ENCODE results near the gene BATF3. TPM values are rescaled to one million over a fixed set of nuclear protein-coding genes. Genes with fewer than 3 reads are reported as not detected.
"Not testable (repeated sequence)": the region's sequence is repeated elsewhere in the genome, so short reads cannot be mapped to it uniquely, and the experiment has no call there.

Gene BATF3
- total RNA-seq, 1 donor from 2014 or later: not detected

DNA sequence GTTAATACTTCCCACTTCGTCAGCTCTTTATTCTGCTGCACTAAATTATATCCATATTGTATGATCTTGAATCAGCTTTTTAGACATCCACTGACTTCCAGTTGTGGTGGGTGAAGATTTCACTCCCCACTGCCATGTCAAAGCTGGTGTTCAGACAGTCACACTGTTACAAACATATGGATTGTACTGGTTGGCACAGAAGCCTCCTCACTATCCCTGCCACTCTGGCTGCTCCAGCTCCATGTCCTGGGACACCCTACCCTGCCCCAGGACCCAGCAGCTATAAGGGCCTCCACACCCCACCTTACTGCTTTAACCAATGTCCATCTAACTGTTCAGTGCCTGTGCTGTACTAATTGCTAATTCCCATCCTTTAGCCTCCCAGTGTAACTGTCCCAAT lies 32.0 kb upstream of the BATF3 start:
- DNase-seq (ENCODE audit: low read depth): no peak
- no peak overlapping the region for H3K4me3 ChIP-seq (ENCODE audit: low read depth, low read length)
- TF ChIP-seq, protein P1, sequence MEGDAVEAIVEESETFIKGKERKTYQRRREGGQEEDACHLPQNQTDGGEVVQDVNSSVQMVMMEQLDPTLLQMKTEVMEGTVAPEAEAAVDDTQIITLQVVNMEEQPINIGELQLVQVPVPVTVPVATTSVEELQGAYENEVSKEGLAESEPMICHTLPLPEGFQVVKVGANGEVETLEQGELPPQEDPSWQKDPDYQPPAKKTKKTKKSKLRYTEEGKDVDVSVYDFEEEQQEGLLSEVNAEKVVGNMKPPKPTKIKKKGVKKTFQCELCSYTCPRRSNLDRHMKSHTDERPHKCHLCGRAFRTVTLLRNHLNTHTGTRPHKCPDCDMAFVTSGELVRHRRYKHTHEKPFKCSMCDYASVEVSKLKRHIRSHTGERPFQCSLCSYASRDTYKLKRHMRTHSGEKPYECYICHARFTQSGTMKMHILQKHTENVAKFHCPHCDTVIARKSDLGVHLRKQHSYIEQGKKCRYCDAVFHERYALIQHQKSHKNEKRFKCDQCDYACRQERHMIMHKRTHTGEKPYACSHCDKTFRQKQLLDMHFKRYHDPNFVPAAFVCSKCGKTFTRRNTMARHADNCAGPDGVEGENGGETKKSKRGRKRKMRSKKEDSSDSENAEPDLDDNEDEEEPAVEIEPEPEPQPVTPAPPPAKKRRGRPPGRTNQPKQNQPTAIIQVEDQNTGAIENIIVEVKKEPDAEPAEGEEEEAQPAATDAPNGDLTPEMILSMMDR (conservative IDR thresholded peaks at IDR 0.05; ENCODE audit: low read depth, low read length): no peak

- TF ChIP-seq, protein P1 (conservative IDR thresholded peaks at IDR 0.05; ENCODE audit: low read depth, low read length): no peak
- DNase-seq (ENCODE audit: low read depth): no peak
- no peak overlapping the region for H3K4me3 ChIP-seq (ENCODE audit: low read depth, low read length)
Measured at GRCh38 chr1:212728606-212729005, 29.0 kb upstream of the BATF3 start.

- H3K4me3 ChIP-seq (ENCODE audit: low read depth, low read length): no peak overlapping the region
- TF ChIP-seq, protein P1 (conservative IDR thresholded peaks at IDR 0.05; ENCODE audit: low read depth, low read length): no peak
- peak; percentile 32 for DNase-seq (ENCODE audit: low read depth)
Measured at GRCh38 chr1:212727386-212728181, 27.9 kb upstream of the BATF3 start.

GRCh38 chr1:212724679-212725078 lies 25.0 kb upstream of the BATF3 start:
- DNase-seq (ENCODE audit: low read depth): not testable (repeated sequence)

GRCh38 chr1:212722270-212722957 lies 22.8 kb upstream of the BATF3 start:
- H3K4me3 ChIP-seq (ENCODE audit: low read depth, low read length): no peak overlapping the region
- TF ChIP-seq, protein P1 (conservative IDR thresholded peaks at IDR 0.05; ENCODE audit: low read depth, low read length): no peak
- DNase-seq (ENCODE audit: low read depth): no peak

More at GRCh38 chr1:212724679-212725078, 25.0 kb upstream of the BATF3 start:
- not testable (repeated sequence) for H3K4me3 ChIP-seq (ENCODE audit: low read depth, low read length)

DNA sequence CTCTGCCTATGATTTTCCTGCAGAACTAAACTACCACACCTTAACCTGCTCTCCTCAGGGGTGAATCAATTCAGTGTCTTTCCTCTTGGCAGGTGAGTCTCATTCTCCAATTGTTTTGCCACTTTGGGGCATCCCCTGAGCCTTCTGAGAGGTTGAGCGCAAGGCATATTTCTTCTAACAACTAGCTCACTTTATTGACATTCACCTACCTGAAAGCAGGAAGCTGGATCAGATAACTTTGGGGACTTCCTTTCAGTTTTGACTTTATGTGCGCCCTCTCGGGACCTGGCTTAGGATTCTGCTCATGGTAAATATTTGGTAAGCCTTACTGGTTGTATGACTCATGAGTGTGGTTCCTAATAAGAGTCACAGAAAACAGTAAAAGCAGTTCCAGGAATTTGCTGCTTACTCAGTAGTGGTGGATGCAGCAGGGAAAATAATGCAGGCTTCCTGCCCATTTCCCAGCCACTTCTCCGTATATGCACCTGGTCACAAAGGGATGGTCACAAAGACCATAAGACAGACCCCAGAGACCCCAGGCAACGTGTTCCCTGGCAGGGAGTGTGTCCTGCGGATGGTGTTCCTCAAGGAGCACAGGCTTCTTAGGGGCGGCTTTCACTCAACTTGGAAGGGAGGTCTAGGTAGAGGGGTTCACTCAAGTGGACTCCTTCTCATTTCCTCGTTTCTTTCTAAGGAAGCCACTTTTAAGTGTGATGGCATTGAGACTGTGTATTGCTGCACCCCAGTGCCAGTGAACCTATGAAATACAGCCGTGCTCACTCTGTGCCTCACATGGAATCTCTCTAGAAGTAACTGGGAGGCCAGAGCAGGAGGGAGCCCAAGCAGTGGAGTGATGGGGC lies 22.0 kb upstream of the BATF3 start:
- no peak overlapping the region for H3K4me3 ChIP-seq (ENCODE audit: low read depth, low read length)
- no peak for DNase-seq (ENCODE audit: low read depth)
- TF ChIP-seq, protein P1 (conservative IDR thresholded peaks at IDR 0.05; ENCODE audit: low read depth, low read length): no peak

DNA sequence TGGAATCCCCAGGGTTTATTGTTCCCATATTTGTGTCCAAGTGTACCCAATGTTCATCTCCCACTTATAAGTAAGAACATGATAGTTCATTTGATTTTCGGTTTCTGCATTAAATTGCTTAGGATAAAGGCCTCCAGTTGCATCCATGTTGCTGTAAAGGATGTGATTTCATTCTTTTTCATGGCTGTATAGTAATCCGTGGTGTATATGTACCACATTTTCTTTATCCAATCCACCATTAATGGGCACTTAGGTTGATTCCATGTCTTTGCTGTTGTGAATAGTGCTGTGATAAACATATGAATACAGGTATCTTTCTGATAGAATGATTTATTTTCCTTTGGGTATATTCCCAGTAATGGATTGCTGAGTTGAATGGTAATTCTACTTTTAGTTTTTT lies 20.0 kb upstream of the BATF3 start:
- DNase-seq (ENCODE audit: low read depth): no peak
- H3K4me3 ChIP-seq (ENCODE audit: low read depth, low read length): no peak overlapping the region
- TF ChIP-seq, protein P1 (conservative IDR thresholded peaks at IDR 0.05; ENCODE audit: low read depth, low read length): no peak
